DOHH2 (cell line): ENCODE results near the gene CRTC2.
"Not testable (repeated sequence)": the region's sequence is repeated elsewhere in the genome, so short reads cannot be mapped to it uniquely, and the experiment has no call there.

ENCODE experiments used
- H3F3A ChIP-seq: fragments of 200-600 bp; sonication (generic), shearing (Covaris generic); 2 replicates; pipeline ENCODE4 v1.6.0; 2016; ENCODE audit warnings: antibody characterized with exemption, mild to moderate bottlenecking; ENCODE audit not compliant: control insufficient read depth, insufficient read depth
- H3K27ac ChIP-seq: fragments of 200-600 bp; sonication (generic); 2 replicates; pipeline ENCODE4 v1.5.1; 2014; ENCODE audit warnings: low read depth, mild to moderate bottlenecking, low read length, moderate library complexity
- H3K27me3 ChIP-seq: fragments of 200-600 bp; sonication (generic); 2 replicates; pipeline ENCODE4 v1.6.1; 2014; ENCODE audit warnings: mild to moderate bottlenecking, low read length, mixed read lengths; ENCODE audit not compliant: control insufficient read depth
- H3K36me3 ChIP-seq: fragments of 200-600 bp; sonication (generic); 2 replicates; pipeline ENCODE4 v1.6.1; 2014; ENCODE audit warnings: mild to moderate bottlenecking, low read length, moderate library complexity, mixed read lengths; ENCODE audit not compliant: control insufficient read depth
- H3K4me1 ChIP-seq: fragments of 200-600 bp; sonication (generic); 2 replicates; pipeline ENCODE4 v1.6.1; 2014; ENCODE audit warnings: mild to moderate bottlenecking, low read length, mixed read lengths; ENCODE audit not compliant: control insufficient read depth
- H3K4me2 ChIP-seq: fragments of 200-600 bp; sonication (generic); 2 replicates; pipeline ENCODE4 v1.6.0; 2014; ENCODE audit warnings: mild to moderate bottlenecking, low read length, moderate library complexity
- H3K4me3 ChIP-seq: fragments of 200-600 bp; sonication (generic); 2 replicates; pipeline ENCODE4 v1.5.1; 2014; ENCODE audit warnings: mild to moderate bottlenecking, low read length, mixed read lengths
- H3K79me2 ChIP-seq: fragments of 200-600 bp; sonication (generic); 2 replicates; pipeline ENCODE4 v1.6.1; 2014; ENCODE audit warnings: mild to moderate bottlenecking, low read length, mixed read lengths; ENCODE audit not compliant: control insufficient read depth
- H3K9me2 ChIP-seq: fragments of 200-600 bp; sonication (generic); replicated peaks from 2 replicates; pipeline ENCODE4 v1.6.1; 2014; ENCODE audit warnings: mild to moderate bottlenecking, low read length, mixed read lengths; ENCODE audit not compliant: control insufficient read depth
- H3K9me3 ChIP-seq: fragments of 200-600 bp; sonication (generic); 2 replicates; pipeline ENCODE4 v1.6.1; 2014; ENCODE audit warnings: antibody characterized with exemption, low read length, mixed read lengths; ENCODE audit not compliant: control insufficient read depth, insufficient read depth
- H4K20me1 ChIP-seq: fragments of 200-600 bp; sonication (generic); 2 replicates; pipeline ENCODE4 v1.6.0; 2014; ENCODE audit warnings: low read depth, mild to moderate bottlenecking, antibody characterized with exemption, low read length, moderate library complexity; ENCODE audit not compliant: control insufficient read depth, insufficient read depth
- EZH2phosphoT487 ChIP-seq: fragments of 200-600 bp; sonication (generic); IDR thresholded peaks from 2 replicates; pipeline ENCODE4 v1.6.1; 2017; ENCODE audit warnings: borderline replicate concordance, mild to moderate bottlenecking, antibody characterized with exemption, low read length, moderate library complexity, mixed read lengths
- TF ChIP-seq, protein P1 (sequence below): fragments of 200-600 bp; sonication (generic); IDR thresholded peaks from one replicate; pipeline ENCODE4 v1.5.1; 2014; ENCODE audit warnings: antibody characterized with exemption, mild to moderate bottlenecking, low read depth, low read length; ENCODE audit not compliant: poor library complexity, severe bottlenecking

CRTC2 gene

DNA sequence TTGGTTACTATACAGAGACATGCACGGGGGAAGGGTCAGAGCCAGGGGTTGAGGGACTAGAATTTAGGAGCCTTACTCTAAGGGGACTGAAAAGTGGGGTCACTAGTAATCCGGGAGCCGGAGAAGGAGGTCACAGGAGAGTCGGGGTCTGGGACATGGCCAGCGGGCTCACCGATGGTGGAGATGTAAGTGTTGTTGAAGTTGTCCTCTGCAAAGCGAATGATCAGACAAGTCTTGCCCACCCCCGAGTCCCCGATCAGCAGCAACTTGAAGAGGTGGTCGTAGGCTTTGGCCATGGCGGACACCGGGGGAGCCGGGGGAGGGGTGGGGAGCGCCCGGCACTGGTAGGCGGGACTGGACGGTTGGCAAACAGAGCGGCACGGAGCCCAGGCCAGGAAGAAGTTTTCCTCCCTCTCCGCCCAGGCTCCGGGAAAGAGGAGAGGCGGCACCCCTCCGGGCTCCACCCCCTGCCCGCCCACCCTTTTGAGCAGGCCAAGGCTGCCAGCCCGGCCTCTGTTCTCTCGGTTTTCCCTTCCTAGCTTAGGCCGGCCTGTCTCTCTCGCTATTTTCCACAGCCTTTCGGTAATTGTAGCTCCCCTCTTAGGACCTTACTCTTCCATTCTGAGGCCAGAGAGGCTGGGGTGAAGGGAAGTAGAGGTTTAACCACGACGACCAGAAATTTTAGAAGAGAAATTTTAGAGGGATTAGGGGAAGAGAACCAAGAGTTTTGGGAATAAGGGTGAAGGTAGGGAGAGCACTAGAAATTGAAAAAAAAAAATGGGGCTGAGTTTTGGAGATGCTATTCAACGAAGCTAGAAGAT, 27.7 kb upstream of the CRTC2 start, which contains the start of gene RAB13:
TSS of gene RAB13 (minus strand) at position 399 of the 821 bp plus-strand sequence. CDS start at position 296, 103 bp downstream.
- peak within 1 kb of the TSS; percentile 89 for H3K4me2 ChIP-seq

DNA sequence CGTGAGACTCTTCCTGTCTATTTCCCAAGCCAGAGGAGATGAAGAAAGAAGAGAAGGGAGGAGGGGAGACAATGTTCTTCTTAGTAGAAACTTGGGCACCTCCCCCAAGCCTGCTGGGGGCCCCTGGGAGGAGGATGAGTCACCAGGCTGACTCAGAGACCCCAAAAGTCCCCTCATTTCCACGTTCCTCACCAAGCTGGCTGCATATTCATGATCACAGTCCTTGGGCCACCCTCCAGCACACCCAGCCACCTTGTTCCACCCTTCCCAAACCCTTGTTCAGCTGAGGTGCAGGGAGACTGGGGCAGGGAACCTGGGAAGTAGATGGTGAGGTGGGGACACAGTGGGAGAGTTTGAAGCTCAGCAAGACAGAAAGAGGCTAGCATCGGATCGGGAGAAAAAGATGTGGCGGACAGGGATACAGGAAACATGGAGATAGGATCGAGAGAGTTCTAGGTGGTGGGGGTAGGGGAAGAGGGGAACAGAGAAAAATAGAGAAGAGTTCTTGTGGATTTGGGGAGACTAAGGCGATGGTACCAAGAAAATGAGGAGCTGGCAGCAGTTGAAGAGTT, 27.0 kb upstream of the CRTC2 start:
- Histone ChIP-seq H3K79me2 (no peaks in the 10 kb centered on the region), H3K27ac (no peak overlapping the region), H3K9me3 (no peaks in the 10 kb centered on the region), H3K4me3 (peak overlapping the region; percentile 69; the same call in 1 of the 2 replicates), H3K36me3 (no peaks in the 10 kb centered on the region), H3K27me3 (peaks cover 9% of the 10 kb centered on the region; the same call in 1 of the 2 replicates), H3K9me2 (no peaks in the 10 kb centered on the region), H3K4me1 (peaks cover 52% of the 10 kb centered on the region), H4K20me1 (no peaks in the 10 kb centered on the region), H3F3A (peaks cover 16% of the 10 kb centered on the region; the same call in 1 of the 2 replicates), H3K4me2 (peak overlapping the region; percentile 89)
- TF ChIP-seq EZH2phosphoT487, result no peak
- TF ChIP-seq, protein P1, sequence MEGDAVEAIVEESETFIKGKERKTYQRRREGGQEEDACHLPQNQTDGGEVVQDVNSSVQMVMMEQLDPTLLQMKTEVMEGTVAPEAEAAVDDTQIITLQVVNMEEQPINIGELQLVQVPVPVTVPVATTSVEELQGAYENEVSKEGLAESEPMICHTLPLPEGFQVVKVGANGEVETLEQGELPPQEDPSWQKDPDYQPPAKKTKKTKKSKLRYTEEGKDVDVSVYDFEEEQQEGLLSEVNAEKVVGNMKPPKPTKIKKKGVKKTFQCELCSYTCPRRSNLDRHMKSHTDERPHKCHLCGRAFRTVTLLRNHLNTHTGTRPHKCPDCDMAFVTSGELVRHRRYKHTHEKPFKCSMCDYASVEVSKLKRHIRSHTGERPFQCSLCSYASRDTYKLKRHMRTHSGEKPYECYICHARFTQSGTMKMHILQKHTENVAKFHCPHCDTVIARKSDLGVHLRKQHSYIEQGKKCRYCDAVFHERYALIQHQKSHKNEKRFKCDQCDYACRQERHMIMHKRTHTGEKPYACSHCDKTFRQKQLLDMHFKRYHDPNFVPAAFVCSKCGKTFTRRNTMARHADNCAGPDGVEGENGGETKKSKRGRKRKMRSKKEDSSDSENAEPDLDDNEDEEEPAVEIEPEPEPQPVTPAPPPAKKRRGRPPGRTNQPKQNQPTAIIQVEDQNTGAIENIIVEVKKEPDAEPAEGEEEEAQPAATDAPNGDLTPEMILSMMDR, result no peak

More for the DNA sequence above, 27.7 kb upstream of the CRTC2 start, which contains the start of gene RAB13:
- Histone ChIP-seq H3F3A (peaks cover 20% of the 10 kb centered on the region), H3K4me3 (peak within 1 kb of the TSS; percentile 69), H3K36me3 (peaks cover 6% of the 10 kb centered on the region), H3K4me1 (peaks cover 52% of the 10 kb centered on the region), H4K20me1 (no peaks in the 10 kb centered on the region), H3K79me2 (peaks cover 6% of the 10 kb centered on the region), H3K9me3 (no peaks in the 10 kb centered on the region), H3K27ac (peak within 1 kb of the TSS; percentile 78), H3K27me3 (peaks cover 9% of the 10 kb centered on the region; the same call in 1 of the 2 replicates), H3K9me2 (no peaks in the 10 kb centered on the region)
- TF ChIP-seq, protein P1, result no peak
- TF ChIP-seq EZH2phosphoT487, result no peak

DNA sequence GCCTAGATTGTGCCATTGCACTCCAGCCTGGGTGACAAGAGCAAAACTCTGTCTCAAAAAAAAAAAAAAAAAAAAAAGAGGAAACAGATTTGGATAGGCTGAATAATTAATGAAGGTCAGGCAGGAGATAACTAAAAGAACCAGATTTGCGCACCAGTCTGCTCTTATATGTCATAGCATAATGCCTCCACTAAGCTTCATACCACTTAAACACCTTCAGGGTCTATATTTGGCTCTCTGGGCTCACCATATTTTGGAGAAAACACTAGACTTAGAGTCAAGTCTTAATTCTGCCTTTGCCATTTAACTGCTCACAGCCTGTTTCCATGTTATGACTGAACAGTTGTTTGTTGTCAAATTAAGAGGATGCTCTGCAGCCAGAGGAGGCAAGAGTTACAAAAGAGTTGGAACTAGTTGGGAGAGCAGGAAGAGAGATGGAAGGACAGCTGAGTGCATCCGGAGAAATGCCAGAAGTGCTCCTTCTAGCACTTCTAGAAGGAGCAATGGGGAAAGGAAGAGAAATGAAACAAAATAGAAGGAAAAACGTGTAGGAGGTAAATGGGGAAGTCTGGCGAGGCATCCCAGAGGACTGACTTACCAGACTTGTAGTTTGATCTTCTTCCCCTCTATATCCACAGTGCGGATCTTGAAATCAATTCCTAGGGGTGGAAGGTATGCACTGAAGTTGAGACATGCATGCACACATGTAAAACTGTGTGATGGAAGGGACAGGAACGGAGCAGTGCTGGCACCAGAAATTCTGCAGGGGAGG, 25.9 kb upstream of the CRTC2 start:
- no peaks in the 10 kb centered on the region for H3K9me3 ChIP-seq
- H3K79me2 ChIP-seq, result peaks cover 1% of the 10 kb centered on the region
- no peak overlapping the region for H3K27ac ChIP-seq
- H3K27me3 ChIP-seq, result peaks cover 9% of the 10 kb centered on the region; the same call in 1 of the 2 replicates
- H3K9me2 ChIP-seq, result no peaks in the 10 kb centered on the region
- TF ChIP-seq EZH2phosphoT487, result no peak
- TF ChIP-seq, protein P1, result no peak
- H3K36me3 ChIP-seq, result no peaks in the 10 kb centered on the region
- no peak overlapping the region for H3K4me2 ChIP-seq
- H3F3A ChIP-seq, result peaks cover 16% of the 10 kb centered on the region; the same call in 1 of the 2 replicates
- H3K4me1 ChIP-seq, result peaks cover 46% of the 10 kb centered on the region
- H4K20me1 ChIP-seq, result no peaks in the 10 kb centered on the region
- H3K4me3 ChIP-seq, result no peak overlapping the region

DNA sequence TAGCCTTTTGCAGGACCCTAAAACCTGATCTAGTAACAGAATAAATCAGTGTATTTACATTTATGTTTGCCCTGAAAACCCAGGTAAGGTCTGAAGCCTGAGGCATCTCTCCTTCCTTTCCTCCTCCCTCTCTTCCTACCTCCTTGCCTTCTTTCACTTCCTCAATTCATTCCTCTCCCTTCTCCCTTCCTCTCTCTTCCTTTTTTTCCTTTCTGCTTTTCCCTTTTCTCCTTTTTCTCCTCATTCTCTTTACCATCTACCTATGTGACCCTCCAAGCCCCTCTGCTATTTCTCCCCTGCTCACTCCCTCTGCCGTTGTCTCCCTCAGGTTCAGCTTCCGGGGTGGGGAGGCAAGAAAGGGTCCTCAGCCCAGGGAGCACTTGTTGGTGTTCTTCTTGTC, 23.3 kb upstream of the CRTC2 start:
- H3K4me2 ChIP-seq, H3K4me3 ChIP-seq, H3K27me3 ChIP-seq, H3K27ac ChIP-seq, H4K20me1 ChIP-seq, H3K9me2 ChIP-seq, H3F3A ChIP-seq, H3K9me3 ChIP-seq: not testable (repeated sequence)
- Histone ChIP-seq H3K79me2 (peaks cover 27% of the 10 kb centered on the region), H3K4me1 (peaks cover 50% of the 10 kb centered on the region), H3K36me3 (peaks cover 12% of the 10 kb centered on the region)

DNA sequence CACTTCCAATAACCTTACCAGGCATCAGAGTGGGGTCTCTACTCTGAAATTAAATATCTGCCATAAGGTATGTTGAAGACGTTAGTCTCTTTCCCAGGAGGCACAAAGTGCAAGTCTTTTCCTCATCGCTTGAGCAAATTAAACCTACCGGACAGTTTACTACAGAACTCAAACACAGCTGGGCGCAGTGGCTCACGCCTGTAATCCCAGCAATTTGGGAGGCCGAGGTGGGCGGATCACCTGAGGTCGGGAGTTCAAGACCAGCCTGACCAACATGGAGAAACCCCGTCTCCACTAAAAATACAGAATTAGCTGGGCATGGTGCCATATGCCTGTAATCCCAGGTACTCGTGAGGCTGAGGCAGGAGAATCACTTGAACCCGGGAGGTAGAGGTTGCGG, 20.7 kb upstream of the CRTC2 start:
- H3K27me3 ChIP-seq, H3K27ac ChIP-seq, H4K20me1 ChIP-seq, H3F3A ChIP-seq, H3K9me2 ChIP-seq, H3K9me3 ChIP-seq: not testable (repeated sequence)
- Histone ChIP-seq H3K4me2 (peak overlapping the region; percentile 95), H3K4me3 (peak overlapping the region; percentile 99), H3K79me2 (peaks cover 41% of the 10 kb centered on the region), H3K36me3 (peaks cover 37% of the 10 kb centered on the region), H3K4me1 (peaks cover 38% of the 10 kb centered on the region)
